SK-N-SH (cell line): Measurements from ENCODE around the gene RPS6KB2.

Experiments used
- MAX ChIP-seq: IDR thresholded peaks from 2 replicates; pipeline ENCODE4 v1.4.0; 2012; ENCODE audit warnings: low read depth
- TAF1 ChIP-seq: IDR thresholded peaks from 2 replicates; pipeline ENCODE4 v1.6.1; 2012; ENCODE audit warnings: low read depth, mild to moderate bottlenecking, low read length, moderate library complexity, borderline replicate concordance
- USF2 ChIP-seq: fragments of 150-350 bp; IDR thresholded peaks from 2 replicates; pipeline ENCODE4 v1.6.1; 2017; ENCODE audit warnings: antibody characterized with exemption, low read length, low read depth, borderline replicate concordance
- ZBTB33 ChIP-seq: IDR thresholded peaks from 2 replicates; pipeline ENCODE4 v1.4.0; 2012; ENCODE audit warnings: low read depth, borderline replicate concordance
- TF ChIP-seq, protein P1 (sequence below): fragments of 200-600 bp; sonication (generic); IDR thresholded peaks from 2 replicates; pipeline ENCODE4 v1.6.1; 2017; ENCODE audit warnings: antibody characterized with exemption, mild to moderate bottlenecking, moderate library complexity

DNA sequence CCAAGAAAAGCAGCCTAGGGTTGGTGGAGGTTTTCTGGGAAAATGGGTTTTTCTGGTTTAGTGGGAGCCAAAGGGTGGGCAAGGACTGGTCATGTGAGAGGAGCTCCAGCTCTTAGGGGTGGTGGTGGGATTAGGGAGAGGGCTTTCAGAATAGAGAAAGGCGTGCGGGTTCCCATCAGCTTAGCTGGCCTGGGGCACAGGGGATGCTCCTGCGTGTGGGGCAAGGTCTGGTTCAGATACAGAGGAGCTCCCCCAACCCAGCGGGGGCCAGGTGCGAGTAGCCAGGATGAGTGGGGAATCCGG lies 40.1 kb downstream of the RPS6KB2 start:
- TF ChIP-seq, protein P1, sequence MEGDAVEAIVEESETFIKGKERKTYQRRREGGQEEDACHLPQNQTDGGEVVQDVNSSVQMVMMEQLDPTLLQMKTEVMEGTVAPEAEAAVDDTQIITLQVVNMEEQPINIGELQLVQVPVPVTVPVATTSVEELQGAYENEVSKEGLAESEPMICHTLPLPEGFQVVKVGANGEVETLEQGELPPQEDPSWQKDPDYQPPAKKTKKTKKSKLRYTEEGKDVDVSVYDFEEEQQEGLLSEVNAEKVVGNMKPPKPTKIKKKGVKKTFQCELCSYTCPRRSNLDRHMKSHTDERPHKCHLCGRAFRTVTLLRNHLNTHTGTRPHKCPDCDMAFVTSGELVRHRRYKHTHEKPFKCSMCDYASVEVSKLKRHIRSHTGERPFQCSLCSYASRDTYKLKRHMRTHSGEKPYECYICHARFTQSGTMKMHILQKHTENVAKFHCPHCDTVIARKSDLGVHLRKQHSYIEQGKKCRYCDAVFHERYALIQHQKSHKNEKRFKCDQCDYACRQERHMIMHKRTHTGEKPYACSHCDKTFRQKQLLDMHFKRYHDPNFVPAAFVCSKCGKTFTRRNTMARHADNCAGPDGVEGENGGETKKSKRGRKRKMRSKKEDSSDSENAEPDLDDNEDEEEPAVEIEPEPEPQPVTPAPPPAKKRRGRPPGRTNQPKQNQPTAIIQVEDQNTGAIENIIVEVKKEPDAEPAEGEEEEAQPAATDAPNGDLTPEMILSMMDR: no peak
- TF ChIP-seq USF2: no peak
- TF ChIP-seq ZBTB33: no peak
- no peak for TF ChIP-seq TAF1
- no peak for TF ChIP-seq MAX
